SK-N-SH (cell line): ENCODE data around the gene PFDN1. TPM values are rescaled to one million over a fixed set of nuclear protein-coding genes. Genes with fewer than 3 reads are reported as not detected.
A peak's percentile ranks its signal among the peaks of the same experiment; 100 is the strongest.

Experiments
- CTCF ChIA-PET: fragments of 300-600, 350-600 bp; formaldehyde crosslinking; extraction: SDS; loops from one replicate; lab custom pipeline; 2021; lab: Yijun Ruan, JAX
- POLR2A ChIA-PET: fragments of 350-600 bp; sonication (Branson Sonifier 250); formaldehyde crosslinking; extraction: SDS; loops from one replicate; lab custom pipeline; 2020; ENCODE audit warnings: antibody characterized with exemption, inconsistent platforms; lab: Yijun Ruan, JAX
- DNase-seq: peaks from one replicate; pipeline ENCODE4 v3.0.0; 2012
- H2AFZ ChIP-seq: fragments of 200-600 bp; sonication (generic); 2 replicates; pipeline ENCODE4 v1.8.1; 2016; ENCODE audit warnings: antibody characterized with exemption, mild to moderate bottlenecking, low read depth
- H3F3A ChIP-seq: fragments of 200-600 bp; sonication (generic); replicated peaks from 2 replicates; pipeline ENCODE3; 2016; ENCODE audit warnings: antibody characterized with exemption, mild to moderate bottlenecking; ENCODE audit not compliant: insufficient read depth
- H3K27ac ChIP-seq, 2 experiments: fragments of 200-500 bp in 1 of 2; fragments of 200-600 bp in 1 of 2; sonication (Bioruptor generic) in 1 of 2; sonication (generic), shearing (Covaris generic) in 1 of 2; 2 replicates each; pipeline versions ENCODE4 v1.5.1 to v1.6.1; 2014 to 2016; ENCODE audit warnings: low read depth in 2 of 2, inconsistent platforms in 1 of 2, low read length in 1 of 2, mild to moderate bottlenecking in 1 of 2, mixed read lengths in 1 of 2
- H3K27me3 ChIP-seq: fragments of 200-600 bp; sonication (generic), shearing (Covaris generic); 2 replicates; pipeline ENCODE4 v1.6.1; 2016; ENCODE audit warnings: mixed run types; ENCODE audit not compliant: insufficient read depth
- H3K36me3 ChIP-seq, 2 experiments: fragments of 200-500 bp in 1 of 2; fragments of 200-600 bp in 1 of 2; sonication (Bioruptor generic) in 1 of 2; sonication (generic) in 1 of 2; replicated peaks in 1 of 2; 2 replicates each; pipeline versions ENCODE3 to v1.5.1; 2014 to 2016; ENCODE audit warnings: low read length in 1 of 2, mild to moderate bottlenecking in 1 of 2; ENCODE audit not compliant: insufficient read depth in 2 of 2, control insufficient read depth in 1 of 2
- H3K4me1 ChIP-seq, 2 experiments: fragments of 200-500 bp in 1 of 2; fragments of 200-600 bp in 1 of 2; sonication (Bioruptor generic) in 1 of 2; sonication (generic), shearing (Covaris generic) in 1 of 2; 2 replicates each; pipeline versions ENCODE4 v1.5.1 to v1.6.1; 2014 to 2016; ENCODE audit warnings: low read depth in 1 of 2, low read length in 1 of 2, mixed run types in 1 of 2; ENCODE audit not compliant: insufficient read depth in 2 of 2, control insufficient read depth in 1 of 2
- H3K4me2 ChIP-seq: fragments of 200-600 bp; sonication (generic), shearing (Covaris generic); 2 replicates; pipeline ENCODE4 v1.6.1; 2017; ENCODE audit warnings: mixed run types
- H3K4me3 ChIP-seq, 2 experiments: fragments of 200-500 bp in 1 of 2; fragments of 200-600 bp in 1 of 2; sonication (Bioruptor generic) in 1 of 2; sonication (generic), shearing (Covaris generic) in 1 of 2; 2 replicates each; pipeline versions ENCODE4 v1.5.1 to v1.8.1; 2014 to 2016; ENCODE audit warnings: low read depth in 2 of 2, inconsistent platforms in 1 of 2, low read length in 1 of 2, mild to moderate bottlenecking in 1 of 2, mixed read lengths in 1 of 2, moderate library complexity in 1 of 2
- H3K79me2 ChIP-seq: fragments of 200-600 bp; sonication (generic); 2 replicates; pipeline ENCODE4 v1.8.1; 2017; ENCODE audit warnings: mild to moderate bottlenecking; ENCODE audit not compliant: insufficient read depth
- H3K9ac ChIP-seq: fragments of 200-600 bp; sonication (generic); 2 replicates; pipeline ENCODE4 v1.6.1; 2017; ENCODE audit warnings: mixed run types
- H3K9me2 ChIP-seq: fragments of 200-600 bp; sonication (generic); 2 replicates; pipeline ENCODE4 v1.6.1; 2017; ENCODE audit warnings: mixed run types
- H3K9me3 ChIP-seq: fragments of 200-600 bp; sonication (generic); 2 replicates; pipeline ENCODE4 v1.6.1; 2017; ENCODE audit warnings: mixed run types, mild to moderate bottlenecking, moderate library complexity
- H4K20me1 ChIP-seq: fragments of 200-600 bp; sonication (generic); 2 replicates; pipeline ENCODE4 v1.6.1; 2017; ENCODE audit warnings: mild to moderate bottlenecking, mixed run types; ENCODE audit not compliant: insufficient read depth
- CTCF ChIP-seq: fragments of 200-600 bp; sonication (generic); IDR thresholded peaks from 2 replicates; pipeline ENCODE4 v1.6.1; 2017; ENCODE audit warnings: antibody characterized with exemption, mild to moderate bottlenecking, moderate library complexity
- ELF1 ChIP-seq: IDR thresholded peaks from 2 replicates; pipeline ENCODE4 v1.4.0; 2012
- EP300 ChIP-seq, 2 experiments: IDR thresholded peaks; 2 replicates each; pipeline versions ENCODE4 v1.4.0 to v1.6.1; 2012; ENCODE audit warnings: borderline replicate concordance in 1 of 2, low read depth in 1 of 2, low read length in 1 of 2
- FOSL2 ChIP-seq: IDR thresholded peaks from 2 replicates; pipeline ENCODE4 v1.4.0; 2012; ENCODE audit warnings: low read depth, mild to moderate bottlenecking, moderate library complexity, borderline replicate concordance
- FOXM1 ChIP-seq: IDR thresholded peaks from 2 replicates; pipeline ENCODE4 v1.4.0; 2012; ENCODE audit warnings: low read depth, mild to moderate bottlenecking
- JUND ChIP-seq: IDR thresholded peaks from 2 replicates; pipeline ENCODE4 v1.4.0; 2012
- MAX ChIP-seq: IDR thresholded peaks from 2 replicates; pipeline ENCODE4 v1.4.0; 2012; ENCODE audit warnings: low read depth
- PBX3 ChIP-seq: IDR thresholded peaks from 2 replicates; pipeline ENCODE4; 2012
- RCOR1 ChIP-seq: fragments of 150-350 bp; IDR thresholded peaks from 2 replicates; pipeline ENCODE4 v1.6.1; 2017; ENCODE audit warnings: antibody characterized with exemption, low read length
- RFX5 ChIP-seq: IDR thresholded peaks from 2 replicates; pipeline ENCODE4 v1.6.1; 2012; ENCODE audit warnings: mild to moderate bottlenecking, improper control_type of control experiment, low read length
- TCF12 ChIP-seq: IDR thresholded peaks from 2 replicates; pipeline ENCODE4 v1.4.0; 2012
- TEAD4 ChIP-seq: IDR thresholded peaks from 2 replicates; pipeline ENCODE4 v1.4.0; 2012; ENCODE audit warnings: mild to moderate bottlenecking, borderline replicate concordance; ENCODE audit not compliant: insufficient read depth
- ZBTB33 ChIP-seq: IDR thresholded peaks from 2 replicates; pipeline ENCODE4 v1.4.0; 2012; ENCODE audit warnings: low read depth, borderline replicate concordance
- WGBS: methylation state at CpG from one replicate; pipeline ENCODE4 v1.1.6; 2017; ENCODE audit warnings: low lambda C conversion rate; 5-methylcytosine and 5-hydroxymethylcytosine counted together
- polyA plus RNA-seq, 3 experiments: library from polyadenylated mRNA; depleted of rRNA; stranded (reverse); fragments of >200 nt; gene quantifications; 2 replicates each; pipeline ENCODE4 v1.2.3, GENCODE V29; 2012
- TF ChIP-seq, protein P1 (sequence below): fragments of 150-350 bp; IDR thresholded peaks from 2 replicates; pipeline ENCODE4 v1.6.1; 2017; ENCODE audit warnings: antibody characterized with exemption, low read length, low read depth, borderline replicate concordance
- TF ChIP-seq, protein P2 (sequence below): IDR thresholded peaks from 2 replicates; pipeline ENCODE4 v1.6.1; 2012; ENCODE audit warnings: mild to moderate bottlenecking, low read depth, low read length, moderate library complexity

The PFDN1 gene
- polyA plus RNA-seq, 1 of the 3 experiments (the other 2 are of a cell fraction) = 55.2 TPM

DNA sequence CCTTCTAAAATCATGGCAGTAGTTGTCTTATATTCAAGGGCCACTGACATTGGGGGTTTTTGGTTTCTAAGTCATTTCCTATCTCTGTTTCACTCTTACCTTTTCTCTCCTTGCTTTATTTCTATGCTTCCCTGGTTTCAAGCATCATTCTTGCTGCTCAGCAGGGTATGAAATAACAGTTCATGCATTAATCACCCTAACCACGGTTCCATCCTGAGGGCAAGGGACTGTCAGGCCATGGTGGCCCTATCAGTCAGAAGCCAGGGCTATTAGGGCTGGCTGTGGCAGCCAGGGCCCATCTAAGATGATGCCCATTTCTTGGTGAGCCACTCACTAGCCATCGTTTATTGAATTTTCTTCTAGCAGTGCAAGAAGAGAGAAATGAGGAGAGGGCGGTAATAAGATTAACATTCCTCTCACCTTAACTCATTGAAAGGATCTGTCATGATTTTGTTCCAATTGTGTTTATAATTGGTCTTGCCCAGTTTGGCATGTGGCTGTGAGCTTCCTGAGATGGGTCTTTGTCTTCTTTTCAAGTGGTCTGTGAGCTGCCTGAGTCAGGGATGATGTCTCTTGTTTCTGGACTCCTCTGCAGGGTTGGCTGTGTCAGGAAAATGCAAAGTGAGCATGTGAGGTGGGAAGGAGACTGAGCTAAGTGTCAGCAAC is 82.7 kb downstream of the PFDN1 start:
- Histone ChIP-seq H3K4me1 (peaks cover 30 to 41% of the 10 kb centered on the region in 2 experiments), H3K9ac (no peak overlapping the region), H3K79me2 (no peaks in the 10 kb centered on the region; the same call in 1 of the 2 replicates), H3K27ac (peak overlapping the region; percentile 56 to 86; a peak in 3 of 4 replicates), H3K4me3 (no peak overlapping the region), H3K27me3 (no peaks in the 10 kb centered on the region), H2AFZ (no peak overlapping the region), H3K4me2 (peak overlapping the region; percentile 60), H3K9me2 (no peaks in the 10 kb centered on the region), H3K9me3 (no peaks in the 10 kb centered on the region), H3K36me3 (no peaks in the 10 kb centered on the region), H4K20me1 (no peaks in the 10 kb centered on the region), H3F3A (peaks cover 35% of the 10 kb centered on the region)
- CTCF ChIA-PET = interaction anchor here (0.6 to 1.4 kb wide), 5 partner anchors 13 to 175 kb away, joined by 3 to 5 read pairs (median 3); no protein-coding TSS in a partner anchor
- POLR2A ChIA-PET = no interaction called here
- TF ChIP-seq FOXM1 = no peak
- no peak for TF ChIP-seq RFX5
- peak; percentile 15; the same call in 1 of the 2 replicates for TF ChIP-seq FOSL2
- TF ChIP-seq EP300 (IDR thresholded peaks at IDR 0.05; ENCODE audit: borderline replicate concordance in 1 of 2, low read depth in 1 of 2, low read length in 1 of 2) = 0 out of 4 replicates have a peak, but pooled peaks of 1 of the 2 experiments have one; percentile 12
- TF ChIP-seq TCF12 = peak; percentile 39; the same call in 1 of the 2 replicates
- peak; percentile 55; the same call in 1 of the 2 replicates for TF ChIP-seq PBX3
- no peak for TF ChIP-seq ELF1
- no peak for TF ChIP-seq RCOR1
- TF ChIP-seq ZBTB33 = no peak
- TF ChIP-seq, protein P1, sequence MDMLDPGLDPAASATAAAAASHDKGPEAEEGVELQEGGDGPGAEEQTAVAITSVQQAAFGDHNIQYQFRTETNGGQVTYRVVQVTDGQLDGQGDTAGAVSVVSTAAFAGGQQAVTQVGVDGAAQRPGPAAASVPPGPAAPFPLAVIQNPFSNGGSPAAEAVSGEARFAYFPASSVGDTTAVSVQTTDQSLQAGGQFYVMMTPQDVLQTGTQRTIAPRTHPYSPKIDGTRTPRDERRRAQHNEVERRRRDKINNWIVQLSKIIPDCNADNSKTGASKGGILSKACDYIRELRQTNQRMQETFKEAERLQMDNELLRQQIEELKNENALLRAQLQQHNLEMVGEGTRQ = no peak
- TF ChIP-seq MAX = peak; percentile 11; the same call in 1 of the 2 replicates
- TF ChIP-seq, protein P2, sequence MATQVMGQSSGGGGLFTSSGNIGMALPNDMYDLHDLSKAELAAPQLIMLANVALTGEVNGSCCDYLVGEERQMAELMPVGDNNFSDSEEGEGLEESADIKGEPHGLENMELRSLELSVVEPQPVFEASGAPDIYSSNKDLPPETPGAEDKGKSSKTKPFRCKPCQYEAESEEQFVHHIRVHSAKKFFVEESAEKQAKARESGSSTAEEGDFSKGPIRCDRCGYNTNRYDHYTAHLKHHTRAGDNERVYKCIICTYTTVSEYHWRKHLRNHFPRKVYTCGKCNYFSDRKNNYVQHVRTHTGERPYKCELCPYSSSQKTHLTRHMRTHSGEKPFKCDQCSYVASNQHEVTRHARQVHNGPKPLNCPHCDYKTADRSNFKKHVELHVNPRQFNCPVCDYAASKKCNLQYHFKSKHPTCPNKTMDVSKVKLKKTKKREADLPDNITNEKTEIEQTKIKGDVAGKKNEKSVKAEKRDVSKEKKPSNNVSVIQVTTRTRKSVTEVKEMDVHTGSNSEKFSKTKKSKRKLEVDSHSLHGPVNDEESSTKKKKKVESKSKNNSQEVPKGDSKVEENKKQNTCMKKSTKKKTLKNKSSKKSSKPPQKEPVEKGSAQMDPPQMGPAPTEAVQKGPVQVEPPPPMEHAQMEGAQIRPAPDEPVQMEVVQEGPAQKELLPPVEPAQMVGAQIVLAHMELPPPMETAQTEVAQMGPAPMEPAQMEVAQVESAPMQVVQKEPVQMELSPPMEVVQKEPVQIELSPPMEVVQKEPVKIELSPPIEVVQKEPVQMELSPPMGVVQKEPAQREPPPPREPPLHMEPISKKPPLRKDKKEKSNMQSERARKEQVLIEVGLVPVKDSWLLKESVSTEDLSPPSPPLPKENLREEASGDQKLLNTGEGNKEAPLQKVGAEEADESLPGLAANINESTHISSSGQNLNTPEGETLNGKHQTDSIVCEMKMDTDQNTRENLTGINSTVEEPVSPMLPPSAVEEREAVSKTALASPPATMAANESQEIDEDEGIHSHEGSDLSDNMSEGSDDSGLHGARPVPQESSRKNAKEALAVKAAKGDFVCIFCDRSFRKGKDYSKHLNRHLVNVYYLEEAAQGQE = no peak
- TF ChIP-seq JUND = peak; percentile 9; the same call in 1 of the 2 replicates
- no peak for TF ChIP-seq CTCF
- TF ChIP-seq TEAD4 = no peak
- no peak for DNase-seq
- 40% methylated on average over 3 of the region's 3 CpGs for WGBS
